ENCODE results near the gene FOXO6.
A peak's percentile ranks its signal among the peaks of the same experiment; 100 is the strongest.

FOXO6 gene

DNA sequence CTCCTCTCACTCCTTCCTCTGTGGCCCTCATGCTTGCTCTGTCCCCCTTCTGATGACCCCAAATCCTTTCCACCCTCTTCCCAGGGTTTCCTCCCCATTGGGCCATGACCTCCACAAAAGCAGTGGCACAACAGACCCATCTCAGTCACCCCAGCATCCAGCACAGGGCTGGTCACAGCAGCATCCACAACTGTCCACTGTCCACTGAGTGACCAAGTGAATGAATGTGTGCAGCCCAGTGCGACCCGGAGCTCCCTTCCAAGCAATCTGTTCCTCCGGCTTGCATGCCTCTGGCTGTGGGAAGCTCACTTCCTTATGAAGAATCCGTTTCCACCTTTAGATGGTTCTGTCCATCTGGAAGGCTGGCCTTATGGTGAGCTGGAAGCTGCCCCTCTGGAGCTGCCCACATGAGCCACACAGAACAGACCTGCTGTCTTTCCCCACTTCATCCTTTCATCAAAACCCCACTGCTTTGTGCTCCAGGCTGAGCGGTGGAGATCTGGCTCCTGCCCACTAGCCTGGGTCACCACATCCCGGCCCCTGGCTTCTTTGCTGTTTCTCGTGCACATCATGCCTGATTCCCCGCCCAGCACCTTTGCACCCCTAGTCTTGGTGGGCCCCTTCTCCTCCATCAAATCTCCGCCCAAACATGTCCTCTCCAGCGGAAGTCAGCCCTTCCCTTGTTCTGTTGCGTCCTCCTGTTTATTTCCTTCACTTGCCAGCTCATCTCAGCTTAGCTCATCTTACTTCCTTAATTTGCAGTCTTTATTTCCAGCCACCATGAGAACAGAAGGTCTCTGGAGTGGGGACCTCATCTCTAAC lies 66.9 kb downstream of the FOXO6 start:
- DNase-seq = peak; percentile 56 to 66

DNA sequence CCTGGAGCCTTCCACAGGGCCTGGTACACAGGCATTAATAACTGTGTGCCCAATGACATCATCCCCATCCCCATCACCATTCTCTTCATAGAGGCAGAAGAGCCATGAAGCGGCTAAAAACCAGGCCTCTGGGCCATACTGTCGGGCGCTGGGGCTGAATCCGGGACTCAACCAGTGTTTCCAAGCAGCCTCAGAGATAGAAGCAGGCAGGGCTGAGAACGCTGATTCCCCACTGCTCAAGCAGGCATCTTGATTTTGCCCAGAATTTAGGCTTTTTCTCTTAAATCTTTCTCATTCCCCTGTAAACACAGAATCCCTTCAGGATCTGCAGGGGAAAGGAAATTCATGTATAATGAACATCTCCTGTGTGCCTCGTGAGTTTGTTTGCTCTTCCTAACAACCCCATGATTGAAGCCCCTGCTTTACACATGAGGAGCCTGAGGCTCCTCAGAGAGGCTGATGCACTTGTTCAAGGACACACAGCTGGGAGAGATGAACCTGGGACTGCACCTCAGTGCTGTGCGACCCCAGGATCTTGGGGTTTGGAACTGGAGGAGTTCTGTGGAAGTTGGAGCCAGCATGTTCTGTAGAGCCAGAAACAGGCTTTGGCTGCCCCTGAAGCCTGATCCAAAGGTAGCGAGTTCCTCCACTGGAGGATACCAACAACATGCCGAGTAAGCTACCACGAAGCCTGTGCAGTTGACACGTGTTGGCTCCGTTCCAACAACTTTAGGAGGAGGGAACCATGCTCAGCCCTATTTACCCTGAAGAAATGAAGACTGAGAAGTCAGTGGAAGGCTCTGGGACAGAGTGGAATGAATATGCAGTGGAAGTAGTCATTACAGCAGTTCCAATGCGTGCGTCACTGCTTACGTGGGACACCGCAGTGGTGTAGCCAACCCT lies 67.8 kb downstream of the FOXO6 start:
- no peak for DNase-seq

DNA sequence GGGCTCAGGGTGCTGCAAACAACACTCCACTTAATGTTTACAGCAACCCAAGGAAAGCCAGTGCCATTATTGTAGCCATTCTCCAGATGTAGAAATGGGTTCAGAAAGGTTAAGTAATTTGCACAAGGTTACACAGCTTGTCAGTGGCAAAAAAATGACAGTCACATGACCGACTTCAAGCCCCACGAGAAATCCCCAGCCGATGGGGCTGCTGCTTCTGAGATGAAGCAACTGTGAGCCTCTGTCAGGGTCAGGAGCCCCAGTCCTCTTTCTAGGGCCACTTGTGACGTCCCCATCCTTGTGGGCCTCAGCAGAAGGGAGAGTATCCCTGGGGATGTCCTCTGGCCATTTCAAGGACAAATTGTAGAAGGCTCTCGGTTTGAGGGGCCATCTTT lies 68.4 kb downstream of the FOXO6 start:
- DNase-seq = no peak

DNA sequence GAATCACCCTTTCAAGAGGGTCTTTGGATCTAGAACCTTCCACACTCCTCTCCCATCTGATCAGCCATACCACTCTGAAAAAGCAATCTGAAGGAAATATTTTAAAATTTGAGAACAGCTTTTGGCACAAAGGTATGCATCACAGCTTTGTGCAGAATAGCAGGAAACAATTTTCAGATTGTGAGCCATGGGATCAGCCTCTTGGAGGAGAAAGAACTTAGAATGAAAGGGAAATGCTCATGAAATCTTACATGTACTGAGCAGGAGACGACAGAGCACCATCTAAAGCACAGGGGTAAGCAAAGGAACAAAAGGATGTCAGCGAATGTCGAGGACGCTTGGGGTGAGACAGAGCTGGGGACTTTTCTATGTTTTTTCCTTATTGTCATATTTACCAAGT lies 68.8 kb downstream of the FOXO6 start:
- no peak for DNase-seq

DNA sequence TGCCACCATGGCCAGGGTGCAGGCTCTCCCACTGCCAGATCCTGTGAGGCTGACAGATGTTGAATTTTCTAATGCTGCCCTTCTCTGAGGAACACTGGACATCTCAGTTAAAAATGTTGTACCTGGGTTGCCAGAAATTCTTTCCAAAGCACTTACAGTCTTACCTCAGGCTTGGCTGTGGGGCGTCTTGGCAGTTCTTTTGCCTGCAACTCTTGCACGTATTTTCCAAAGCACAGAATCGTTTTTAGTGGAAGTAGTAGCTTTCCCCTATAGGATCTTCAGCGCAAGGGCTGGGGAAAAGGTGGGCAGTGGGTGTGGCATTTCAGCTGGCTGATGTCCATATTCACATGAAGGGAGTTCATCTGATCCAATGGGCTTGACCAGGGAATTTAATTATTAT lies 69.3 kb downstream of the FOXO6 start:
- no peak for DNase-seq

DNA sequence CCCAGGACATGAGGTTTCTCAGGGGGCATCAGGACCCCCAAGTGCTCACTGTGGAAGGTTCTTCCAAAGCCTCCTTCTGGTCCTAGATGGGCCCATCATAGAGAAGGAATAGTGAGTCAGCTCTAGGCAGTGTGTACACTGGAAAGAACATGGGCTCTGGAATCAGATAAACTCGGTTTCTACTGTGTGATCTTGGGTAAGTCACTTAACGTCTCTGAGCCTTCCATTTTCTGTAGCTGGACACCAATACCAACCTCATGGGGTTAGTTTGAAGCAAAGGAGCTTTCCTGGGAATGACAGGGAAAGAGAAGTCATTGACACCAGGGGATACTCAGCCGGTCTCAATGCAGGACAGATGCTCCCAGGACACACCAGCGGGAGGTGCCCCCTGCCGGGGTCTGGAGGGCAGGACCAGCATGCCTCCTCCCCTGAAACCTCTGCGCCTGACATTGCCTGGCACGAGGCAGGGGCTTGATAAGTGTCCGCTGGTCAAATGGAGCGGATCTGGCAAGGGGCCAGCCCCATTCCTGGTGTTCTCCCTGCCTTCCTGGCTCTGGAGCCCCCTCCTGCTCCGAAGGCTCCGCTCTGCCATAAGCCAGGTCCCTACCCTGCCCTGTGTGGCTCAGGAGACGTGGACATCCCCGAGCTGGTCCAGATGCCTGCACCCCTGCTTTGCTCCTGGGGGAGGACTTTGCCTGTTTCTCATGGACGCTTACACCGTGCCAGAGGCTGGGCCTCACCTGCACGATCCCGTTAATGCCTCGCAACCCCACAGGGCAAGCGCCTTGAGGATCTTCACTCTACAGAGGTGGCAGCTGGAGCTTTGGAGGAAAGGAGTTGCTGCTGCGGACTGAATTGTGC lies 70.5 kb downstream of the FOXO6 start:
- DNase-seq = no peak
